ENCODE measurements around the gene MSI2.

GRCh38 chr17:57638284-57638683 lies 382.0 kb downstream of the MSI2 start:
- TF ChIP-seq CTCF (IDR thresholded peaks at IDR 0.05; ENCODE audit: low read length), result no peak
- TF ChIP-seq EZH2 (IDR thresholded peaks at IDR 0.05; ENCODE audit: borderline replicate concordance, low read length), result no peak
